Esophagus muscularis mucosa (tissue), 4 donors: ENCODE measurements around the gene MYRF. TPM values are rescaled to one million over a fixed set of nuclear protein-coding genes. Genes with fewer than 3 reads are reported as not detected.

Experiments
- DNase-seq: peaks from one replicate; pipeline ENCODE4 v3.0.0-alpha.2; 2017; ENCODE audit errors: extremely low spot score
- H3K27ac ChIP-seq, 4 donors: fragments of 200-600 bp; sonication (generic); replicated peaks in 1 of 4; 1 replicate in 3 of 4; 2 replicates in 1 of 4; pipeline ENCODE4 v1.5.1; 2016 to 2019; ENCODE audit warnings: mild to moderate bottlenecking in 1 of 4
- H3K27me3 ChIP-seq, 4 donors: fragments of 200-600 bp; sonication (generic); one replicate each; pipeline versions ENCODE4 v1.5.1 to v1.6.0; 2016 to 2019
- H3K36me3 ChIP-seq, 4 donors: fragments of 200-600 bp; sonication (generic); one replicate each; pipeline ENCODE4 v1.5.1; 2016 to 2019
- H3K4me1 ChIP-seq, 4 donors: fragments of 200-600 bp; sonication (generic); one replicate each; pipeline ENCODE4 v1.5.1; 2016 to 2019
- H3K4me3 ChIP-seq, 4 donors: fragments of 200-600 bp; sonication (generic); 1 replicate in 2 of 4; 2 replicates in 2 of 4; pipeline ENCODE4 v1.5.1; 2016 to 2019; ENCODE audit warnings: mild to moderate bottlenecking in 4 of 4, moderate library complexity in 1 of 4
- H3K9me3 ChIP-seq, 4 donors: fragments of 200-600 bp; sonication (generic); 1 replicate in 3 of 4; 2 replicates in 1 of 4; pipeline ENCODE4 v1.5.1; 2016 to 2019
- EP300 ChIP-seq: sonication (generic); formaldehyde crosslinking; IDR thresholded peaks from one replicate; pipeline ENCODE4 v1.6.1; 2017; ENCODE audit warnings: antibody characterized with exemption
- POLR2A ChIP-seq: fragments of 450-650 bp; IDR thresholded peaks from one replicate; pipeline ENCODE4 v1.6.1; 2017; ENCODE audit warnings: antibody characterized with exemption, moderate library complexity, mild to moderate bottlenecking, low read depth
- POLR2AphosphoS5 ChIP-seq, 2 donors: sonication (generic); formaldehyde crosslinking; IDR thresholded peaks; one replicate each; pipeline ENCODE4 v1.6.1; 2017; ENCODE audit warnings: antibody characterized with exemption in 2 of 2
- WGBS: methylation state at CpG from one replicate; pipeline ENCODE4 v1.1.5; 2018; 5-methylcytosine and 5-hydroxymethylcytosine counted together
- intact Hi-C: fragments of 100-400 bp; cut with DNase I; formaldehyde crosslinking; loops from one replicate; pipeline ENCODE4 v1.15.1; 2023
- total RNA-seq, 4 donors: library from RNA; depleted of rRNA; stranded (reverse); fragments of >200 nt; gene quantifications; one replicate each; pipeline versions ENCODE4 v1.1.0 to v1.2.1, GENCODE V29; 2016
- TF ChIP-seq, protein P1 (sequence below), 3 experiments: fragments of 200-600 bp in 2 of 3; fragments of 450-650 bp in 1 of 3; sonication (generic) in 2 of 3; IDR thresholded peaks; one replicate each; pipeline ENCODE4 v1.5.1; 2017 to 2019; ENCODE audit warnings: antibody characterized with exemption in 3 of 3, mild to moderate bottlenecking in 2 of 3, moderate library complexity in 1 of 3

Gene MYRF
- total RNA-seq, 4 donors from 2014 or later = under 0.01 to 0.71 (median 0.40) TPM

DNA sequence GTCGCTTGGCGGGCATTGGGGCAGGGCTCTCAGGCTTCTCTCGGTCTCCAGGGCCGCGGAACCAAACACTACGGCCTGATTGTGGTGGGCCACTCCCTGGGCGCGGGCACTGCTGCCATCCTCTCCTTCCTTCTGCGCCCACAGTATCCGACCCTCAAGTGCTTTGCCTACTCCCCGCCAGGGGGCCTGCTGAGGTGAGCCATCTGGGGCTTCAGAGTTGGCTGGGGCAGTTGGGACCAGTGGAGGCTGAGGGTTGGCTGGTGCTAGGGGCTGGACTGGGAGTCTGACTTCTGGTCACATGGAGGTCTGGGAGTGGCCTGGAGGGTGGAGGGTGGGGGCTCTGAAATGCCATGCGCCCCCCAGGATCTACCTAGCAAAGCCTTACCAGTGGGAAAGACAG, 15.3 kb upstream of the MYRF start:
- intact Hi-C loops = loop anchor here (10.0 kb wide), 1 partner anchor 152 kb away; the partner anchor contains the start of gene SYT7
- peaks cover 0 to 17% (median 15%) of the 10 kb centered on the region in 4 donors for H3K4me1 ChIP-seq
- H3K9me3 ChIP-seq = no peaks in the 10 kb centered on the region
- no peak for DNase-seq
- H3K27me3 ChIP-seq = no peaks in the 10 kb centered on the region
- WGBS = 91% methylated on average over 9 of the region's 12 CpGs
- H3K27ac ChIP-seq = no peak overlapping the region
- TF ChIP-seq, protein P1, sequence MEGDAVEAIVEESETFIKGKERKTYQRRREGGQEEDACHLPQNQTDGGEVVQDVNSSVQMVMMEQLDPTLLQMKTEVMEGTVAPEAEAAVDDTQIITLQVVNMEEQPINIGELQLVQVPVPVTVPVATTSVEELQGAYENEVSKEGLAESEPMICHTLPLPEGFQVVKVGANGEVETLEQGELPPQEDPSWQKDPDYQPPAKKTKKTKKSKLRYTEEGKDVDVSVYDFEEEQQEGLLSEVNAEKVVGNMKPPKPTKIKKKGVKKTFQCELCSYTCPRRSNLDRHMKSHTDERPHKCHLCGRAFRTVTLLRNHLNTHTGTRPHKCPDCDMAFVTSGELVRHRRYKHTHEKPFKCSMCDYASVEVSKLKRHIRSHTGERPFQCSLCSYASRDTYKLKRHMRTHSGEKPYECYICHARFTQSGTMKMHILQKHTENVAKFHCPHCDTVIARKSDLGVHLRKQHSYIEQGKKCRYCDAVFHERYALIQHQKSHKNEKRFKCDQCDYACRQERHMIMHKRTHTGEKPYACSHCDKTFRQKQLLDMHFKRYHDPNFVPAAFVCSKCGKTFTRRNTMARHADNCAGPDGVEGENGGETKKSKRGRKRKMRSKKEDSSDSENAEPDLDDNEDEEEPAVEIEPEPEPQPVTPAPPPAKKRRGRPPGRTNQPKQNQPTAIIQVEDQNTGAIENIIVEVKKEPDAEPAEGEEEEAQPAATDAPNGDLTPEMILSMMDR (IDR thresholded peaks at IDR 0.05) = no peak
- TF ChIP-seq POLR2A = no peak
- TF ChIP-seq POLR2AphosphoS5 (IDR thresholded peaks at IDR 0.05) = no peak
- TF ChIP-seq EP300 = no peak
- H3K36me3 ChIP-seq = peaks cover 19 to 76% (median 58%) of the 10 kb centered on the region in 4 donors
- H3K4me3 ChIP-seq = no peak overlapping the region

DNA sequence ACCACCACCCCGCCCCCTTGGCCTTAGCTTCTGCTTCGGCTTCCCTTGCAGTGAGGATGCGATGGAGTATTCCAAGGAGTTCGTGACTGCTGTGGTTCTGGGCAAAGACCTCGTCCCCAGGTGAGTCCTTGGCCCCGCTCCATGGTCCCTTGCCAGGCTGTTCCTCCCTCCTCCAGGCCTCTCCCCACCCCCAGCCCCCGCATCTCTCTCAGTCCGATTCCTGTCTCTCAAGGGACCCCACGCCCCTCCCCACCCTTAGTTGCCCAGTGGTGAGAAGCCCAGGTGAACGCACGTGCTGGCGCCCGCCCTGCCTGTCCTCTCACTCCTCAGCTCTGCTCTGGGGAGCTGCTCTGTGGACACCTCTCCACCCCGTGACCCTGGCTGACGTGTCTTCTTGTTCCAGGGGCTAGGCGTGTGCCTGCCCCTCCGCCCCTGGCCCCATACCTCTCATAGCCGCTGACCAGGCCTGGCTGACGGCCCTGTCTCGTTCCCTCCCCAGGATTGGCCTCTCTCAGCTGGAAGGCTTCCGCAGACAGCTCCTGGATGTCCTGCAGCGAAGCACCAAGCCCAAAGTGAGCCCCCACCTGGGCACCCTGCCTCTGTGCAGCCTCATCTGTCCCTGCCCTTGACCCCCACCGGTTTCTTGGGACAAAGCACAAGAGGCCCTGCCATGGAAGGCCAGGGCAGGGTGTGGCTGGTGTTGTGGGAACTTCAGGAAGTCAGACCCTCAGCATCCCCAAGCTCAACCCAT, 14.6 kb upstream of the MYRF start:
- 87% methylated on average over 17 of the region's 23 CpGs for WGBS
- no peak overlapping the region for H3K4me3 ChIP-seq
- peaks cover 0 to 10% (median 8%) of the 10 kb centered on the region in 4 donors for H3K4me1 ChIP-seq
- no peak overlapping the region for H3K27ac ChIP-seq
- DNase-seq = no peak
- no peaks in the 10 kb centered on the region for H3K9me3 ChIP-seq
- no peaks in the 10 kb centered on the region for H3K27me3 ChIP-seq
- intact Hi-C loops = loop anchor here (10.0 kb wide), 1 partner anchor 153 kb away; the partner anchor contains the start of gene SYT7
- peaks cover 19 to 82% (median 62%) of the 10 kb centered on the region in 4 donors for H3K36me3 ChIP-seq
- TF ChIP-seq POLR2AphosphoS5 (IDR thresholded peaks at IDR 0.05) (no peak), EP300 (no peak), POLR2A (no peak)
- TF ChIP-seq, protein P1 (IDR thresholded peaks at IDR 0.05) = no peak

DNA sequence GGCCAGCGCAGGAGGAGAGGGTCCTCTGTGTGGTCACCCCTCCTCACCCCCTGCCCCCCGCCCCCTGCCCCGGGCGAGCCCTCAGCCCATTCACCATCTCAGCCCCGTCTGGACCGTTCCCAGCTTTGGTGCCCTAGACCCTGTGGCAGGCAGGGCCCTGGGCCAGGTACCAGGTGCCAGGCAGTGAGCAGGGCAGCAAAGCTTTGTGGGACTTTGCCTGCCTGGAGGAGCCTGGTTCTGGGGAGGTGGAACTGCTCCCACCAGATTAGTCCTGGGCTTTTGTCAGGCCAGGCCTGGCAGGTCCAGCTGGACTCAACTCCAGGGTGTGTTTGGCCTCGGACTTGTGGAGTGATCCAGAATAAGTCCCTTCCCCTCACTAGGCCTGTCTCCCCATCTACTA, 13.7 kb upstream of the MYRF start:
- intact Hi-C loops = loop anchor here (10.0 kb wide), 1 partner anchor 154 kb away; the partner anchor contains the start of gene SYT7
- H3K4me3 ChIP-seq = no peak overlapping the region
- no peak for DNase-seq
- no peaks in the 10 kb centered on the region for H3K9me3 ChIP-seq
- TF ChIP-seq EP300 (no peak), POLR2A (no peak), POLR2AphosphoS5 (IDR thresholded peaks at IDR 0.05) (no peak)
- TF ChIP-seq, protein P1 (IDR thresholded peaks at IDR 0.05) = no peak
- peaks cover 0 to under 1% (median 0%) of the 10 kb centered on the region in 4 donors for H3K4me1 ChIP-seq
- H3K36me3 ChIP-seq = peaks cover 22 to 89% (median 67%) of the 10 kb centered on the region in 4 donors
- 87% methylated on average over 7 of the region's 7 CpGs for WGBS
- H3K27ac ChIP-seq = no peak overlapping the region
- no peaks in the 10 kb centered on the region for H3K27me3 ChIP-seq

DNA sequence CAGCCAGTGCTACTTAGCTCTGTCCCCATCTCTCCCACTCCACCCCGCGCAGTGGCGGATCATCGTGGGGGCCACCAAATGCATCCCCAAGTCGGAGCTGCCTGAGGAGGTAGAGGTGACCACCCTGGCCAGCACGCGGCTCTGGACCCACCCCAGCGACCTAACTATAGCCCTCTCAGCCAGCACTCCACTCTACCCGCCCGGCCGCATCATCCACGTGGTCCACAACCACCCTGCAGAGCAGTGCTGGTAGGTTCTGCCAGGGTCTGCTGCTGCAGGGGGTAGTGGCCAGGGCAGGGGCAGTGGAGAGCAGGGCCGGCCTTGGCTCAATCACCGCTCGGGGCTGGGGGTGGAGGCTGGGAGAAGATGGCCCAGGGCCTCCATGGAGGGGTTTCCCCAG, 13.0 kb upstream of the MYRF start:
- TF ChIP-seq EP300 = no peak
- TF ChIP-seq POLR2A = no peak
- no peaks in the 10 kb centered on the region for H3K27me3 ChIP-seq
- 100% methylated on average over 6 of the region's 15 CpGs for WGBS
- H3K4me1 ChIP-seq = no peaks in the 10 kb centered on the region
- no peak for DNase-seq
- H3K4me3 ChIP-seq = no peak overlapping the region
- H3K27ac ChIP-seq = no peak overlapping the region
- intact Hi-C loops = loop anchor here (10.0 kb wide), 1 partner anchor 155 kb away; the partner anchor contains the start of gene SYT7
- H3K9me3 ChIP-seq = no peaks in the 10 kb centered on the region
- H3K36me3 ChIP-seq = peaks cover 24 to 96% (median 73%) of the 10 kb centered on the region in 4 donors

DNA sequence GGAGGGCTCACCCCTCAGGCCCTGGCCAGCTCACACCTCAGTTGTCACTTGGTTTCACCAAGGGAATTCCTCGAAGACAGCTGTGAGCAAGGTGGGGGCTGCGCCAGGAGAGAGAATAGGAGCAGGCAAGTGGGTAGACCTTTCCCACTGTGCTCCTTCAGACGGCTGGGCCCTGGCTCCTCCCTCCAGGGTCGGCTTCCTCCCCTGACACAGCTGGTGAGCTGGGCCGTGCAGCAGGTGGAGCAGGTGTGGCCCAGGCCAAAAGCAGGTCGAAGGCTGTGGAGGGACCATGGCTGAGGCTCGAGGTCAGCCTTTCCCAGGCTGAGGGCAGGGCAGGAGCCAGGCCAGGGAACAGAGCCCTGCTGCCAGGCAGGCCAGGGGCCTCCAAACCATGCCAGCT, 12.5 kb upstream of the MYRF start:
- no peak for TF ChIP-seq EP300
- TF ChIP-seq, protein P1 (IDR thresholded peaks at IDR 0.05) = no peak
- no peak for TF ChIP-seq POLR2A
- WGBS = 58% methylated on average over 3 of the region's 7 CpGs
- Histone ChIP-seq H3K4me1 (no peaks in the 10 kb centered on the region), H3K27ac (no peak overlapping the region), H3K36me3 (peaks cover 21 to 96% (median 74%) of the 10 kb centered on the region in 4 donors), H3K27me3 (no peaks in the 10 kb centered on the region), H3K9me3 (no peaks in the 10 kb centered on the region), H3K4me3 (no peak overlapping the region)
- no peak for DNase-seq
- intact Hi-C loops = loop anchor here (10.0 kb wide), 1 partner anchor 155 kb away; the partner anchor contains the start of gene SYT7
